Limb (tissue), 2 donors: ENCODE measurements around the gene ALPL.
A peak's percentile ranks its signal among the peaks of the same experiment; 100 is the strongest.
"Not testable (repeated sequence)": the region's sequence is repeated elsewhere in the genome, so short reads cannot be mapped to it uniquely, and the experiment has no call there.

Source experiments
- DNase-seq, 2 donors: peaks; one replicate each; pipeline ENCODE4 v3.0.0-alpha.2; 2016; ENCODE audit errors: extremely low spot score in 2 of 2

The ALPL gene

GRCh38 chr1:21507511-21508270 lies 1.5 kb upstream of the ALPL start:
- DNase-seq = no peak

- peak; percentile 30 to 84 for DNase-seq
Observed at GRCh38 chr1:21508580-21509350, 458 bp upstream of the ALPL start.

- DNase-seq = no peak
Observed at GRCh38 chr1:21510113-21510493, 880 bp downstream of the ALPL start.

DNA sequence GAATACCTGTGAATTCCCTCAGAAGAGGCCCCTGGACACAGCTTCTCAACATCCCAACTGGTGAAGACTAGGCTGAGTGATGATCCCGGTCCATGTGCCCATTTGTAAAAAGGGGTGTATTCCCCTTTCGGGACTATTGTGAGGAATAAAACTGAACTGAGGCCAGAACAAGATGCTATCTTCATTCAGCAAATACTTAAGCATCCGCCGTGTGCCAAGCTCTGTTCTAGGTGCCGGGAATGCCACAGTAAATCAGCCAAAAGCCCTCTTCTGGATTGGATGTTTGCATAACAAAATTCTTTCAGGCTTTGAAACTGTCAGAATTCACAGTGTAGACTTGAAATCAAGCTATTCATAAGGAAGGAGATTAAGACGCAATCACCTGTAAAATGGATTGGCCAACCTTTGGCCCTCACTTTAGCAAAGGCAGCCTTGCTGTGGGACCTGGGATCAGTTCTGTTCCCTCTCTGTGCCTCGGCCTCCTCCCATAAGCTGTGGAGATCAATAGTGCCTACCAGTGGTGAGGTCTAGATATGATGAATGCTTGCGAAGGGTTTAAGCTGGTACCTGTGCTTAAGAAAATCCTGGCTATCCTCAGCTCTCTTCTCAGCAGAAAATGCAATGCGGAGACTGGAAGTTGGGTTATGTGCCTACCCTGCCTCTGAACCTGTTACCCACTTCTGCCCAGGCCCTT lies 1.8 kb downstream of the ALPL start:
- DNase-seq = no peak

DNA sequence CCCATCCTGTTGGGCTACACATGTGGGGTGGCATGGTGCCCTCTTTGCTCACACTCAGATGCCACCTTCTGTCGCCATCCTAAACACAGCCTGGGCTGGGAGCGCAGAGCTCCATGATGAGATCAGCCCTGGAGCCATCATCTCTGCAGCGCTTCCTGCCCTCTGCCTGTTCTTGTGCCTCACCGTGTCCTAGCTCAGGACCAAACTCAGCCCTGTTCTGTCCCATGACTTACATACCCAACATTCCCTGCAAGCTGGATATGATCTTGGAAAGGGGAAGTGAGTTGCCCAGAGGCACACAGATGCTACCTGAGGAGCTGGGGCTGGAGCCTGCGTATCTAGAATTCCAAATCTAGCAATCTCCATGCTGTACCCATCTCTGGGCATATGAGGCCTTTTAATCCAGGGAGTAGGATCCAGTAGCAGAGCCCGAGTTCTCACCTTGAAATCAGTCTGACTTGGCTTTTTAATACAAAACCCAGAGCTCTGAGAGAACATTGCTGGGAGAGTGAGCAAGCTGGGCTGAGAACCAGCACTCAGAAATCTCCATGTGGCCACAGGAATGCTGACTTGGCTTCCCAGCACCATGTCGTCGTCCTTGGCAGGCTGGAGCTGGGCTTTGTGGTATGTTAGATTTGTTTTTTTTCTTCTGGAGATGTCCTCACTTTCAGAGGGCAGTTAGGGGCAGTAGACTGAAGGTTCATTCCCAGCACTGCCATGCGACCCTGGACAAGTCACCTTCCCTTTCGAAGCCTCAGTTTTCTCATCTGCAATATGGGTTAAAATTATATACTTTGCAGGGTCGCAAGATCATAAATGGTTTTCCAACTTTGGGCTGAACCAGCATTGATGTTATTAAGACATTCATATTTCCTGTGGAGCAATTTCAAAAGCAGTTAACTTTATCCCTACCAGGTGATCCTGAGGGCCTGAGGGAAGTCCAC lies 2.6 kb downstream of the ALPL start:
- peak in 1 of 2 donors; percentile 61 for DNase-seq

- DNase-seq = no peak
Observed at GRCh38 chr1:21514245-21514644, 5.0 kb downstream of the ALPL start.

GRCh38 chr1:21517161-21517589 lies 8.0 kb downstream of the ALPL start:
- no peak for DNase-seq

DNA sequence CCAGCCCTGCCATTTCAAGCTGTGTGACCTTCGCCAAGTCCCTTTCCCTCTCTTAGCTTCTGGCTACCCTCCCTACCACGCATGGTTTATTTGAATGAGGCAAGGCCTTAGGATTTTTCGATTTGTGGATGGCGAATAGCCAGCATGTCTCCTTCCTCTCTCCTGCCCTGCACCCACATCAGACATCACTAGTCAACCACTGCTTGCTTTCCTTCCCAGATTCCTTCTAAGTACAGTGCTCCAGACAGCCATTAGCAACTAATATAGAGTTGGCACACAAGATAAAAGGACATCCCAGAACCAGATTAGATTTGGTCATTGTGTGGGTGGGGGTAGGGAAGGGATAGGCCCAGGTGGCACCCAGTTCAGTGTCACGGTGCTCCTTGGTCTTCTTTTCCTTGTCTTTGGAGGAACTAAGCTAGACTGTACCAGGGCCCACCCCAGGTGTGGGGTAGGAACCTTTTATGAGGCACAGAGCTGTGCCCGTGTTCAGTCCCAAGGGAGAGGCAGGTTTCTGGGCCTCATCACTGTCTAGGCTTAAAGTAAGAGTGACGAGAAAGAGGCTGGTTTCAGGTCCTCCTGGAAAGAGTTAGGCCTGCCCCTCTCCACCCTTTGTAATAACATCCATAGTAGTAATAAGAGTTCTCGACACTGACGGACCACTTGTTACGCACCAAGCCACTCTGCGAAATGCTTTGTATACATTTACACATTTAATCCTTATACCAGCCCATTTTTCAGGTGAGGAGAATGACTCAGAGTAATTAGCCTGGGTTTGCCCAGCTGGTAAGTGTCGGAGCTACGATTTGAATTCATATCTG lies 8.6 kb downstream of the ALPL start:
- DNase-seq = no peak

GRCh38 chr1:21518774-21519455 lies 9.7 kb downstream of the ALPL start:
- no peak for DNase-seq

GRCh38 chr1:21519486-21520070 lies 10.4 kb downstream of the ALPL start:
- not testable (repeated sequence) for DNase-seq

- no peak for DNase-seq
Observed at GRCh38 chr1:21520899-21521716, 11.9 kb downstream of the ALPL start.

- DNase-seq = no peak
Observed at GRCh38 chr1:21521717-21522060, 12.5 kb downstream of the ALPL start.

DNA sequence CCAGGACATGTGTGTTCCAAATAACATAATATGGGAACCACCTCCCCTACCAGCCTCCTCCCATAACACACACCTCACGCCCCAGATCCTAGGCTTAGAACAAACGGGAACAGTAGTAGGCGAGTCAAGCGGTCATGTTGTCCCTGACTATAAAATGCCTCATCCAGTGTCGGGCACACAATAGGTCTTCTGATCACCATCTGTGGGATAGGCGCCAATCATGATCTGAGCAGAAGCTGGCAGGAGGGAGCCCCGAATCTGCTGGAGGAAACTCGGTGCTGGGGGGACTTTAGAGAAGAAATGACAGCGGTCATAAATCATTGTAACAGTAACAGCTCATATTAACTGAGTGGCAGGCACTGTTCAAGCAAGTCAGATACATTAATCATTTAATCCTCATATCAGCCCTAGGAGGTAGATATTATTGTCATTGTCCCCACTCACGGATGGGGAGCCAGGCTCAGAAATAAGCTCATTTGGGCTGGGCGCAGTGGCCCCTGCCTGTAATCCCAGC lies 13.4 kb downstream of the ALPL start:
- DNase-seq = no peak

GRCh38 chr1:21523297-21523813 lies 14.1 kb downstream of the ALPL start:
- DNase-seq = no peak

DNA sequence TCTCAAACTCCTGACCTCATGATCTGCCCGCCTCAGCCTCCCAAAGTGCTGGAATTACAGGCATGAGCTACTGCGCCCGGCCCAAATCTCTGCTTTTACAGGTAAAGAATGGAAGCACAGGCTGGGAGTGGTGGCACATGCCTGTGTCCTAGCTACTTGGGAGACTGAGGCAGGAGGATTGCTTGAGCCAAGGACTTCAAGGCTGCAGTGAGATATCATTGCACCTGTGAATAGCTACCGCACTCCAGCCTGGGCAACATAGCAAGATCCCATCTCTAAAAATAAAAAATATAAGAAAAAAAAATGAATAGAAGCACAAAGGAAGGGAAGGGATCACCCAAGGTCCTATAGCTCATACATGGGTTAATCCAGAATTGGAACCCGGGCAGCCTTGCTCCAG lies 15.0 kb downstream of the ALPL start:
- no peak for DNase-seq

DNA sequence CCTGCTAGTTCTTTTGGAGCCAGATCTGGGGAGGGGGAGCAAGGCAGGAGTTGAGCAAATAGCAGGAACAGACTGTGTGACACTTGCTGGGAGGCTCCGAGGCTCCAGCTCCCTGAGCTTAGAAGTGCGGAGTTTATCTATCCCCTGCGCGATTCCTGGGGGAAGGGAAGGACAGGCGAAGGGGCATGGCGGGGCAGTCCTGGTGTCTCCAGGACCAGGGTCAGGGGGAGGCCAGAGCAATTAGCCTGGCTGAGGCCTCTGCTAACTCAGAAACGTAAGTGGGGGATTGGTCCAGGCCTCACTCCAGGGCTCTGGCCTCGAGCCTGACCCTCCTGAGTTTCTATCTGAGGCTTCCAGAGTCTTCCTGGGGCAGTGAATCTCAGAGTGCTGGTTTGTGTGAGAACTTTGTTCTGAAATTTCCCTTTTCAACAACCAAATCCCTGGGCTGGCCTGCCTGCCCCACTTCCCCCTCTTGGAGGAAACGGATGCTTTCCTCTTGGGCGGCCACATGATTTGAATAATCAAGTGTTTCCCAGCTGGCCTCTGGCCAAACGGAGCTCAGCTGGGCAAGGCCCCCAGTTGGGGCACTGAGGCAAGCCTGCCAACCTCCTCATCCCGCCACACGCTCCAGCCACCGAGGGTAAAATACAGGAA lies 15.6 kb downstream of the ALPL start:
- DNase-seq = peak in 1 of 2 donors; percentile 51

DNA sequence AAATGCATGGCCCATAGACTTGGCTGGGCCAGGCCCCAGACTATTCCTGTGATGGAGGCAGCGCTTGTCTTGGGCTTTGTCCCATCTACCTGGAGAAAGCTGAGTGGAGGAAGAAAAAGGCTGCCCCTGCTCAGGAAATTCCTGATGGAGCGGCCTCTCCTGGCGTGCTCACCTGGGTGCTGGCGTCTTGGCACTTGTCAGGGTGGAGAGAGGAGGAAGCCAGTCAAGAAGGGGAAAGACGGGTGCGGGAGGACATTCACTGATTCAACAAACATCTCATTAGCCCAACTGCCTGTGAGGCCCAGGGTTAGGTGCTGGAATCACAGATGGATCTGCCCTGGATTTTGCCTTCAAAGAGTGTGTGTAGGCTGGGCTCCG lies 16.1 kb downstream of the ALPL start:
- no peak for DNase-seq

- DNase-seq = no peak
Observed at GRCh38 chr1:21526441-21526840, 17.2 kb downstream of the ALPL start.
